Muscle of leg (tissue), 11 donors: ENCODE measurements around the gene RIPOR2. TPM values are rescaled to one million over a fixed set of nuclear protein-coding genes. Genes with fewer than 3 reads are reported as not detected.

Experiments used
- DNase-seq: peaks from one replicate; pipeline ENCODE4 v3.0.0; 2013
- H3K27ac ChIP-seq: one replicate; pipeline ENCODE4 v1.5.1; 2013; ENCODE audit warnings: mild to moderate bottlenecking, low read length, control low read depth
- H3K27me3 ChIP-seq: one replicate; pipeline ENCODE4 v1.6.1; 2013; ENCODE audit warnings: low read length; ENCODE audit not compliant: control insufficient read depth, insufficient read depth
- H3K36me3 ChIP-seq: one replicate; pipeline ENCODE4 v1.6.1; 2013; ENCODE audit warnings: low read length; ENCODE audit not compliant: control insufficient read depth, insufficient read depth
- H3K4me1 ChIP-seq: one replicate; pipeline ENCODE4 v1.6.1; 2013; ENCODE audit warnings: low read length; ENCODE audit not compliant: control insufficient read depth, insufficient read depth
- H3K4me3 ChIP-seq: one replicate; pipeline ENCODE4 v1.5.1; 2013; ENCODE audit warnings: low read length, control low read depth
- H3K9me3 ChIP-seq: replicated peaks from 2 replicates; pipeline ENCODE4 v1.6.1; 2013; ENCODE audit warnings: low read depth, low read length; ENCODE audit not compliant: control insufficient read depth
- WGBS: methylation state at CpG from one replicate; pipeline ENCODE4 v1.1.5; 2013; ENCODE audit warnings: missing lambda C conversion rate; ENCODE audit not compliant: insufficient coverage; 5-methylcytosine and 5-hydroxymethylcytosine counted together
- polyA plus RNA-seq, 8 donors: library from polyadenylated mRNA; unstranded; fragments of 120-200 nt; gene quantifications; one replicate each; pipeline versions ENCODE4 v1.2.1 to v1.2.3, GENCODE V29; 2013; ENCODE audit warnings: inconsistent platforms in 1 of 8, low replicate concordance in 1 of 8; ENCODE audit not compliant: insufficient read length in 8 of 8, insufficient read depth in 1 of 8
- total RNA-seq: library from RNA; stranded (reverse); fragments of 120-200 nt; gene quantifications from one replicate; pipeline ENCODE4 v1.2.4, GENCODE V29; 2013

RIPOR2 gene
- total and polyA plus RNA-seq, 9 donors, result 17.5 to 32.0 (median 25.6) TPM

DNA sequence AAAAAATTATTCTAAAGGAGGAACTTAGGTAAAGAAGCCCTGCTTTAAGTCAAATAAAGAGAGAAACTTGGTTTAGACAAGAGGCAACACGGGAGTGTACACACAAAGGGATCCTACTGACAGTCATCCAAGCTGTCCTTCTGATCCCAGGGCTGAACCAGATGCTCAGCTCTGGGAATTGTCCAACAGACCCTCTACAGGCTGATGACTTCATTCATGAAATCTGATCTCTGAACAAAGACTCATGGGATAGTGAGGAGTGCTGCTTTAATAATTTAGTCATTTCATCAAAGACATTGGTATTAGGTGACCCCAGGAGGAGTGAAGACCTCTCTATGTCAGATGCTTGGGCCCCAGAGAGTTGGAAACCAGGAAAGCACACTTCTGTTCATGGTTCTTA lies 71.4 kb downstream of the RIPOR2 start:
- Histone ChIP-seq H3K4me1 (peaks cover 5% of the 10 kb centered on the region), H3K4me3 (no peak overlapping the region), H3K27me3 (no peaks in the 10 kb centered on the region), H3K27ac (peak overlapping the region; percentile 56), H3K36me3 (peaks cover 41% of the 10 kb centered on the region), H3K9me3 (no peaks in the 10 kb centered on the region)
- peak; percentile 86 for DNase-seq
- 50% methylated on average over 1 of the region's 1 CpG for WGBS

DNA sequence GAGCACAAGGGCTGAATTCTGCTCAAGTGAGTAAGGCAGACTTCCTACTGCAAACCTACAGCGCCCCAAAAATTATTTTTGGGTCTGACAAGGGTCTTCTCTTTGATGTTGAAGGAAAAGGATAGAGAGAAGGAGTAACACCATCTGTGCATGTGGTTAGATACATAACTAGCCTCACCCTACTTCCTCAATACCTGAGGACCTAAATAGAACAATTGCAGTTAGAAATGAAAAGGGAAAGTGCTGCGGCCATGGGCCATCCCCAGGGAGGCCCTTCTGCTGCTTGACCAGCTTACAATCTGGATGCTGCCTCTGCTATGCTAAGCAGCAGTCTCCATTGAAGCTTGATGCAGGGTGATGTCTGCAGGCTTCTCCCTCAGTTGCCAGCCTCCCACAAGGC lies 73.8 kb downstream of the RIPOR2 start:
- WGBS, result 57% methylated on average over 1 of the region's 2 CpGs
- H3K36me3 ChIP-seq, result peaks cover 51% of the 10 kb centered on the region
- DNase-seq, result no peak
- peaks cover 6% of the 10 kb centered on the region for H3K4me1 ChIP-seq
- no peak overlapping the region for H3K4me3 ChIP-seq
- H3K27me3 ChIP-seq, result no peaks in the 10 kb centered on the region
- no peaks in the 10 kb centered on the region for H3K9me3 ChIP-seq
- no peak overlapping the region for H3K27ac ChIP-seq

DNA sequence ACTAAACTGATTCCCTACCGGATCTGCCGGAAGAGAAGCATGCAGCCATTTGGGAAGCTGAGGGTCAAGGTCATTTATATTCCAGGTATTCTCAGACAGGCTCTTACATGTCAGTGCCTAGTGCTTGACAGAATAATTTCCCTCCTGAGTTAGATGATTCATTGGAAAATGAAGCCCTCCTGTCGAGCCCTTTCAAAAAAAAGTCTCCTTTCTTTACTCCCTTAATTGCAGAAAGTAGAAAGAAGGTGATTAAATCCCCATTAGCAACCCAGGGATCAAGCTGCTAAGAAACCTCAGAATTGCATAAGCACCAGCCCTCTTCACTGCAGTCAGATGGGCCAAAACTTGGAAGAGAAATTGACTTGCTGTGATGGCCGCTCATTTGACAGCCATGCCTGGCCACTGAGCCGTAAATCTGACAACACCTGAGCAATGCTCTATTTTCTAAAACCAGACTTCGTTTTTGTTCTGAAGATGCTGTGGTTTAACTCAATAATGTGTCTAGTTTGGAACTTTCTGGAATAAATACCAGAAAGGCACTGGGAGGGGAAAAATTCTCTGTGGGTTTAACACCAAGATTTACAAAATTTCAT lies 76.1 kb downstream of the RIPOR2 start:
- no peak for DNase-seq
- Histone ChIP-seq H3K9me3 (no peaks in the 10 kb centered on the region), H3K4me3 (no peak overlapping the region), H3K4me1 (peaks cover 12% of the 10 kb centered on the region), H3K27ac (no peak overlapping the region), H3K36me3 (peaks cover 46% of the 10 kb centered on the region), H3K27me3 (no peaks in the 10 kb centered on the region)
- no CpG with 5 or more reads among the region's 6 CpGs for WGBS

DNA sequence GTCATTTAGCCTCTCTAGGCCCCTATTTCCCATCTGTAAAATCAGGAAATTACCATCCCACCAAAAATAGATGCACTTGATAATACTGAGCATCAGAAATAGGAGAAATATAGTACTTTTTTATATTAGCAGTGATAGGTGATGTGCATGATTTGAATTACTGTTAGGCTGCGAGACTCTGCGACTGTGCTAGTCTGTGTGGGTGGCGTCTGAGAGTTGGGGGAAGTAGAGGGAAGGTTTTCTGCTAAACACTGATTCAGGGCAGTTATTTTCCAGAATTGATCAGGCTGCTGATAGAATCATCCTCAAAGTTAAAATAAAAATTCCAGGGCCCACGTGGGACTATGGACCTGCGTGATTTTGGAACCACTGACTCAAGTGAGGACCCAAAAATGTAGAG lies 76.6 kb downstream of the RIPOR2 start:
- DNase-seq, result no peak
- no peak overlapping the region for H3K27ac ChIP-seq

DNA sequence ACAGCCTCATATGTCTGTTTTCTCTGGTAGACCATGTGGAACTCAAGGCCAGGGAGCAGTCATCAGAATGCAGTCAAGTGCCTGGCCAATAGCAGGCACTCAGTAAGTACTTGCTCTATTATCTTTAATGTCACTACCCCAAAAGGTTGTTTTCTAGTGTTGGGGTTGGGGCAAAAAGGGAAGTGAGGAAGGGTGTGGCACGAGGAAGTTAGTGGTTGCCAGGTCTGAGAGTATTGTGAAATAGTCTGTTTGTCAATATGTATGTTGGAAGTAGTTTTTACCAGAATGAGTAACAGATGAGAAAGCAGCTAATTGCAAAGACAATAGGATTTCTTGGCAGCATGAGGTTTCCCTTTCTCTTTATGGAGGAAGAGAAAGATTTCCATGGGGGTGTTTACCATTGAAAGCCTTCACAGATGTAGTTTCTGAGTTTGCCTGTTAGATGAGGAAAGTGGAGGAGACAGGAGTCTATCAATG lies 77.5 kb downstream of the RIPOR2 start:
- H3K27me3 ChIP-seq, result no peaks in the 10 kb centered on the region
- WGBS, result 63% methylated on average over 1 of the region's 1 CpG
- peak; percentile 38 for DNase-seq
- H3K36me3 ChIP-seq, result peaks cover 45% of the 10 kb centered on the region
- no peaks in the 10 kb centered on the region for H3K9me3 ChIP-seq
- H3K4me3 ChIP-seq, result no peak overlapping the region
- peaks cover 10% of the 10 kb centered on the region for H3K4me1 ChIP-seq
- peak overlapping the region; percentile 22 for H3K27ac ChIP-seq

More for the DNA sequence above, 76.6 kb downstream of the RIPOR2 start:
- Histone ChIP-seq H3K9me3 (no peaks in the 10 kb centered on the region), H3K27me3 (no peaks in the 10 kb centered on the region), H3K36me3 (peaks cover 44% of the 10 kb centered on the region), H3K4me1 (peaks cover 10% of the 10 kb centered on the region), H3K4me3 (no peak overlapping the region)
- 87% methylated on average over 3 of the region's 5 CpGs for WGBS

DNA sequence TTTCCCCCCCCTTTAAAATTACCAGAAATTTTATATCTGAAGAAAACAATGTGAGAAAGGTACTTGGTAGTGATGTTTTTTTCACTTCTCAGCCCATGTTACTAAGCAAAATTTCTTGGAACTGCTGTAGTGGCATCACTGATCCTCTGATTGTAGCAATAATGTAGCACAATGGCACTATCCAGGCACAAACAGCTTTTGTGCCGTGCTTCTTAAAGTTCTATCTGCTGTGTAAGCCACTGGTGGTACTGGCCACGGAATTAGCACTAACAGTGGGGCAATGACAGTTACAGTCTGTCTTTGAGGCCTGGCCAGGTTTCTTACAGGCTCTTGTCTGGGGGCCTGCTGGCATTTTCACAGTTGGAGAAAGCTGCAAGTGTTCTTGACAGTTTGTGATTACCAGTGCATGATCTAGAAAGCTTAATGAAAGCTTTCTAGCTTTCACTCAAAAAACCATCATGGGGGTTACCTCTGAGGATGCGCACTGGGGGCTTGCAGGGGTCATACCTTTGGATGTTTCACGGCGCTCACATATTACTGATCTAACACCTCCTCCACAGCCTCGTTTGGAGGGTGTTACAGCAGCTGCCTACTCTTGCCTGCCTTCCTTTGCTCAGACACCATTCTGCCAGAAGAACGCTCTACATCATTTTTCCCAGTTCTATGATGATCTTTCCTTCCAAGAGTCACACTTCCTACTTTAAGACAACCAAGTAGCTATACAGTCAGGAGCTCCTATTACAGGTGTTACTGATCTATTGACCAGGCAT lies 78.7 kb downstream of the RIPOR2 start:
- Histone ChIP-seq H3K36me3 (peaks cover 37% of the 10 kb centered on the region), H3K4me3 (no peak overlapping the region), H3K27ac (no peak overlapping the region), H3K4me1 (peaks cover 10% of the 10 kb centered on the region), H3K9me3 (no peaks in the 10 kb centered on the region), H3K27me3 (no peaks in the 10 kb centered on the region)
- 82% methylated on average over 7 of the region's 7 CpGs for WGBS
- DNase-seq, result no peak

DNA sequence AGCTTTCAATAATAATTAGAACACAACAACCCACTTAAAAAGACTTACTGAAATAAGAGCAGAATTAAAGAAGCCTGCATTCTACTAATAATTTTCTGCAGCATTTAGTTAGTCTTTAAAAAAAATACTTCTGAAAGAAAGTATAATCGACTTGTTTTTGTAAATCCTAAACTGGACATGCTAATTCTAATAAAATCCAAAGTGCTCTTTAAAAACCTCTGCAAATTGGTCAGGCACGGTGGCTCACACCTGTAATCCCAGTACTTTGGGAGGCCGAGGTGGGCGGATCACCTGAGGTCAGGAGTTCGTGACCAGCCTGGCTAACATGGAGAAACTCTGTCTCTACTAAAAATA lies 79.5 kb downstream of the RIPOR2 start:
- Histone ChIP-seq H3K9me3 (no peaks in the 10 kb centered on the region), H3K27me3 (no peaks in the 10 kb centered on the region), H3K4me1 (peaks cover 10% of the 10 kb centered on the region), H3K36me3 (peaks cover 40% of the 10 kb centered on the region), H3K4me3 (no peak overlapping the region), H3K27ac (no peak overlapping the region)
- DNase-seq, result no peak
- 53% methylated on average over 4 of the region's 5 CpGs for WGBS

DNA sequence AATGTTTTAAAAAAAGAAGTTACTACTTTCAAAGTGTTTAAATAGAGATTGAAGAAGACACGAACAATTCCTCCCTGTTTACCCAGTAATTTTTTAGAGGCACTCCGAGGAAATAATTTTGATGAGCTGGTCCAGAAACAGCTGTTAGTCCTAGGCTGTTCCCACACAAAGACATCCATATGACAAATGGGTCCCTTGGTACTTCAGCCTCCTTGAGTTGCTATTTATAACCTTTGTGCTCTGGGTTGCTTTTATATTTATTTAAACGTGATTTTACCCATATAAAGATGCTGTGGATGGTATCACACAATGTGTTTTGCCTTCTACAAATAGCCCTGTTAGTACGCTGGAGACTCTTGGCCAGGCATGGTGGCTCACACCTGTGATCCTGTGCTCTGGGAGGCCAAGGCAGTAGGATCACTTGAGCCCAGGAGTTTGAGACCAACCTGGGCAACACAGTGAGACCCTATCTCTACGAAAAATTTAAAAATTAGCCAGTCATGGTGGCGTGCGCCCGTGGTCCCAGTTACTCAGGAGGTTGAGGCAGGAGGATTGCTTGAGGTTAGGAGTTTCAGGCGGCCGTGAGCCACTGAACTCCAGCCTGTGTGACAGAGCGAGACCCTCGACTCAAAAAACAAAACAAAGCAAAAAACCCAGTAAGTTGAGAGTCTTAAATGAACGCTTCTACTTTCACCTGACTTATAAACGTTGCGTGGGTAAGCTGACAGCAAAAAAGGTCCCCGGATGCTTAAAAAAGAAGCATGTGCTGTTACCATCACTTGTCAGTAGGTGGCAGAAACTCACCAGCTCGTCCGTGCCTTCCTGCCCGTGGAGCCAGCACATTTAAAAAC lies 80.1 kb downstream of the RIPOR2 start:
- DNase-seq, result peak; percentile 85
- H3K27me3 ChIP-seq, result no peaks in the 10 kb centered on the region
- peak overlapping the region; percentile 49 for H3K27ac ChIP-seq
- peaks cover 10% of the 10 kb centered on the region for H3K4me1 ChIP-seq
- no peak overlapping the region for H3K4me3 ChIP-seq
- H3K9me3 ChIP-seq, result no peaks in the 10 kb centered on the region
- WGBS, result 44% methylated on average over 10 of the region's 19 CpGs
- peaks cover 40% of the 10 kb centered on the region for H3K36me3 ChIP-seq

DNA sequence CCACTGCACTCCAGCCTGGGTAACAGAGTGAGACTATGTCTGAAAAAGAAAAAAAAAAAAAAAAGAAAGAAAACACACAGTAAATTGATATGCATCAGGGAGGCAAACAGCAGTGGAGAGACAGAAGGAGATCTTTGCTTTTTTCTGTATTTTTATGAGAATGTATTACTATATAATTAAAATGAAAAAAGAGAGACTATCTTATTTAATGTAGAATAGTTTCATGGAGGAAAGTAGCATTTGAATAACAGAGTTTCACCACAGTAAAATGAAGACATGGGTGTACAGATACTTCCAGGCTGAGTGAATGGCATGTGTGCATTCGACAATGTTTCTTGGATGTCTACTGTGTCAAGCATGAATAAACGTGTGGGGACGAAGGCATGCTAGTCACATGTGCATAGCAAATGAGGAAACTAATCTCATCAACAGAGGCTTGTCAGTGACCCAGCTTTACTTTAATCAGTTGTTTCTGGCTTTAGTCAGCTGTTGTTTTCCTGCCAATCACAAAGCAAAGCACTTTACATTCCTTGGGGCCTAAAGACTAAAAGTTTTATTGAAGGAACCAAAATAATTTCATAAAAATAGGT lies 81.6 kb downstream of the RIPOR2 start:
- Histone ChIP-seq H3K4me3 (no peak overlapping the region), H3K27me3 (no peaks in the 10 kb centered on the region), H3K9me3 (no peaks in the 10 kb centered on the region), H3K27ac (no peak overlapping the region), H3K4me1 (peaks cover 8% of the 10 kb centered on the region), H3K36me3 (peaks cover 41% of the 10 kb centered on the region)
- peak; percentile 54 for DNase-seq
- WGBS, result 55% methylated on average over 2 of the region's 3 CpGs

DNA sequence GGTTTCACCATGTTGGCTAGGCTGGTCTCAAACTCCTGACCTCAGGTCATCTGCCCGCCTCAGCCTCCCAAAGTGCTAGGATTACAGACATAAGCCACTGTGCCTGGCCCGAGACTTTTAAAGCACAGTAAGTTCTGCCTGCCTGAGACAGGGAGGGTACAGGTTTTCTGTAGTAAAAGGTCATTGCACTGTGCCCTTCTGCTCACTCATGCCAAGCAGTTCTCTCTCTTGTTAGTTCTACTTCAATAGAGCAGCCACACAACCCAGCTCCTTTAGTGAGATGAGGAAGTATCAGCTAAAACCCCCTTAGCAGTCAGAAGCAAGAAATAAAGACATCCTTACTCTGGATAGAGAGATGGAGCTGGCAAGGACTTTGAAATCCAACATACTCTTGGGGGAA lies 84.7 kb downstream of the RIPOR2 start:
- Histone ChIP-seq H3K27me3 (no peaks in the 10 kb centered on the region), H3K27ac (no peak overlapping the region), H3K9me3 (no peaks in the 10 kb centered on the region), H3K36me3 (peaks cover 42% of the 10 kb centered on the region), H3K4me1 (peaks cover 8% of the 10 kb centered on the region), H3K4me3 (no peak overlapping the region)
- DNase-seq, result no peak
- no CpG with 5 or more reads among the region's 2 CpGs for WGBS
